Hematopoietic multipotent progenitor cell treated with erythropoietin and hydrocortisone succinate and interleukin-3 and kit ligand, for 17 days (in vitro differentiated cells): ENCODE measurements around the gene BLMH.
"Not testable (repeated sequence)": the region's sequence is repeated elsewhere in the genome, so short reads cannot be mapped to it uniquely, and the experiment has no call there.

ENCODE experiments used
- DNase-seq: peaks from one replicate; pipeline ENCODE4 v3.0.0-alpha.2; 2015; ENCODE audit warnings: low spot score

Gene BLMH

GRCh38 chr17:30248786-30249185 lies 43.0 kb downstream of the BLMH start:
- no peak for DNase-seq

DNA sequence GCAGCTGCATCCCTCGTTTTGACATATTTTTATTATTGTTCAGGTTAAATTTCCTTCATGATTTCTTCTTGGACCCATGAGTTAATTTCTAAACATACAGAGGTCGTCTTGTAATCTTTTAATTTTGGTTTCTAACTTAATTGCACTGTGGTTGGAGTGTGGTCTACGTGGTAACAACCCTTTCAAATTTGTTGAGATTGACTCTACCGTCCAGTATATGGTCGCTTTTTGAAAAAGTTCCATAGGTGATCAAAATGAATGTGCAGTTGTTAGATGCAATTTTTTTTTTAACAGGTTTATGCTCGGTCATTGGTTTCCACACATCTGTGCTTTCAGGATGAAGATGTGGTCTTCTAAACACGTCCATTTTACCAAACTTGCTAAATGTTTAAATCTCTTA lies 45.3 kb downstream of the BLMH start:
- DNase-seq = no peak

- DNase-seq = no peak
Measured at GRCh38 chr17:30244853-30245385, 46.8 kb downstream of the BLMH start.

GRCh38 chr17:30243568-30243967 lies 48.2 kb downstream of the BLMH start:
- DNase-seq = no peak

DNA sequence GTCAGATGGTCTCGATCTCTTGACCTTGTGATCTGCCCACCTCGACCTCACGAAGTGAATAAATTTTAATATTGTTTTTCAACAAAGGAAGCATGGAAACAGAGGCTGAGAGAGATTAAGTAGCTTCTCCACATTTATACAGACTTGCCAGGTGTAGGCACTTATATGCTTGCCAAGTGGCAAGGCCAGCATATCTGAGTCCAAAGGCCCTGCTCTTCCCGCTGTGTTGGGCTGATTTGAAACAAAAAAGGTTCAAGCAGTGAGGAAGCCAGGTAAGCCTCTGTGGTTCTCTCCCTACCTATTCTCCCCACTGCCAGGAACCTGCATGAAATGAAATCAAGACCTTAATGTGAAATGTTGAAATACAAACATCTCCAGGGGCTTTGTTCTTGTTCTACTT lies 48.7 kb downstream of the BLMH start:
- no peak for DNase-seq

- DNase-seq = no peak
Measured at GRCh38 chr17:30241051-30241450, 50.7 kb downstream of the BLMH start.

DNA sequence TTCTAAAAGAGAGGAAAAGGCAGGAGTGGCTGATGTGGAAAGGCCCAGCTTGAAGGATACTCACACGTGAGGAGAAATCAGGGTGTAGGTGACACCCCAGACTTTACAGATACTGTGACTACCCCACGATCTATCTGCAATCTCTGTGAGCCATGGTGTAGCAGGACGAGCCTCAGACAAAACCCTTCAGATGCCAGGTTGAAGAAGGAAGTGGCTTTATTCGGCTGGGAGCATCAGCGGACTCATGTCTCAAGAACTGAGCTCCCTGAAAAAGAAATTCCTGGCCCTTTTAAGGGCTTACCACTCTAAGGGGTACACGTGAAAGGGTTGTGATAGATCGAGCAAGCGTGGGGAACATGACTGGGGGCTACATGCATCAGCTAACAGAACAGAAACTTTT lies 51.6 kb downstream of the BLMH start:
- DNase-seq = no peak

DNA sequence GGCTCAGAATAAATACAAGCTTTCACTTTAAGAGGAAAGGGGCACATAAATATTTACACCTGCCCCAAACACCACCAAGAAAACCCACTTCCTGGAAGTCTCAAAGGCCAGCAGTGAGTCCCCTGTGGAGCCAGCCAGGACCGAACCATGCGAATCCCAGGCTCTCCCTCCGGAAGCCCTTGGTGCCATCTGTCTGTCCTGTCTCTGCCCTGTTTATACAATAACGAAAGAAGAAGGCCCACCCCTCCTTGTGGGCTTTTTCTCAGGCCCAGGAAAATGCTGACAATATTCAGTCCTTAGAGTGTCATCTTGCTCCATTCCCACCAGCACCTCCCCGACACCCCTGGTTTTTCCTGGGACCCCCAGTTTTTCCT lies 52.7 kb downstream of the BLMH start:
- DNase-seq = no peak

- DNase-seq = no peak
Measured at GRCh38 chr17:30238387-30239088, 53.2 kb downstream of the BLMH start.

DNA sequence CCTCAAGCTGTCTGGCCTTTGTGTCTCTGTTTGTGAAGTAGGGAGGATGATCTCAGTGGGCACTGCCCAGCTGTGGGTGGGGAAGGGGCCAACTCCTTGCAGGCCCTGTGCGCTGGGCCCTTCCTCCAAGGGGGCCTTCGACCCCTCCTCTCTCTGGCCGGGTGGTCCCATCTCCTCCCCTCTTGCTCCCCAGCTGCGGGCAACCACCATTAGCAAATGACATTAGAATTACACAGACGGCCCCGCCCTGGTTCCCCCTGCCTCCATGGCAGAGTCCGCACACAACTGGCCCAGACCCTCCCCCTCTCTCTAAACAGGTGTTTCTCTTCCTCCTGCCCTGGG lies 53.8 kb downstream of the BLMH start:
- DNase-seq = no peak

- no peak for DNase-seq
Measured at GRCh38 chr17:30237296-30238002, 54.3 kb downstream of the BLMH start.

DNA sequence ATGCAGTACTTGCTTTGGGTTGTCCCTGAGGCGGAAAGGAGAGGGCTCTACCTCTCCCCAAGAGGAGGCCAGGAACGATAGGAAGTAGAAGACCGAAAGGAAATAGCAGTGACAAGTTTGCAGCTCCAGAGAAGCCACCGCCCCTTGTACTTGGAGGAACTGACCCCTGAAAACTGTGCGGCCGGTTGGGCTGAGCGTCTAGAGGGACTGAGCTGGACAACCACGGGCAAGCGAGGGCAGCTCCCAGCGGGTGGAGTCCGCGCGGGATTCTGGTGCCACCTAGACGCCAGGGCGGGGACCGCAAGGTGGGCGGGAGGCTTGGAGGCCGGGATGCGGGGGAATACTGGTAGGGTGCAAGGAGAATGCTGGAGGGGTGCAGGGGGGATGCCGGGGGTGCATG lies 55.0 kb downstream of the BLMH start:
- no peak for DNase-seq

GRCh38 chr17:30236297-30236624 lies 55.5 kb downstream of the BLMH start:
- no peak for DNase-seq

DNA sequence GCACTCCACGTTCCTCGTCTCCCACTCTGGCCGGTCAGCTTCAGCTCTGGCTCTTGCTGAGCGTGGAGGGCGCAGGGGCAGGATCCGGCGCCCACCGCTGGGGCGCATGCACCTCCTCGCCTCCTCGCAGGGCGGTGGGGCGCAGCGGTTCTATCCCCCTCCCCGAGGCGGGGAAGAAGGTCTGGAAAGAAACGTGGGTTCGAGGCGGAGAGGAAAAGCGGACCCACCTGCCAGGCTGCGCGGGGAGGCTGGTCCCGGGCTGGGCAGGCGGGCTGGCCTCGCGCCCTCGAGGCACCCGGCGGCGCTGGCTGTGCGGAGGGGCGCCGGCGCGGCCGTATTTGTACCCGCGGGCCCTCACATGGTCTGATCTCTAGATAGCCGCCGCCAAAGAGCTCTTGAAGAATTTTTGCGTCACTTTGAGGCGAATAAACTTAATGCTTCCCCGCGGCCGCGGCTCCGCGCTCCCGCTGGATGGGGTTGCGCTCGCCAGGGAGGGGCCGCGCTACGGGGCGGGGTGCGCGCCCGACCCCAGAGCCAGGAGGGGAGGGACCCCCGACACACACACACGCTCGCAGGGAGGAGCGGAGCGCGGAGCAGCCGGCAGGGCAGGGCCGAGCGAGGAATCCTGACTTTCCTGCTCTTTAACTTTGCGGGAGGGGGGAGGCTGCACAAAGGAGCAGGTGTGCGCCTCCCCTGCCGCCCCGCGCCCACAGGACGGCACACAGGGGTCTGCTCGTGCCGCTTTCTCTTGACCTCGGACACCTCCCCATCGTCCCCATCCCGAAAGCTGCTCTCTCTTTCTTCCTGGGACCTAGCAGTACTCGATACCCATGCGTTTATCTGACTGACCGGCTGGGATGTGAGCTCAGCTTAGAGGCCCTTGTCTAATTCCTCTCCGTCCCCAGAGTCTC lies 56.1 kb downstream of the BLMH start, which contains the start of gene SLC6A4:
Gene SLC6A4, minus strand, starts transcription at position 312 of the 911 bp plus-strand sequence. CDS start 13,739 bp downstream, outside the sequence.
- DNase-seq = no peak

DNA sequence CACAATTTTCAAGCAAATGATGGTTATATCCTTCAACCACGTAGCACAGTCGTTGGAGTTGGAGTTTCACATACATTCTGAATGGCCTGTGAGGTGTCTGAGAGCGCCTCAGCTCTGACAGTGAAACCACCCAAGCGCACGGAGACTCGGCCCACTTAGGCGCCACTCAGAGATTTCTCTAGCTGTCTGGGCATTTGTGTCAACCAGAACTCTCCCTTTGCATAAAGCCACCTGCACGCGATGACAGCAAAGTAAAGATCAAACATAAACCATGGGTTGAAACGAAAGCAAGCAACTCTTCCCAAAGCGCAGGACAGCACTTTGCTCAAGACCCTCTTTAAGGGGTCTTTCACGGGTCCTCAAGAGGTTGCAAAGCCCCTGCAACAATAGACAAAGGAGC lies 56.8 kb downstream of the BLMH start:
- no peak for DNase-seq

DNA sequence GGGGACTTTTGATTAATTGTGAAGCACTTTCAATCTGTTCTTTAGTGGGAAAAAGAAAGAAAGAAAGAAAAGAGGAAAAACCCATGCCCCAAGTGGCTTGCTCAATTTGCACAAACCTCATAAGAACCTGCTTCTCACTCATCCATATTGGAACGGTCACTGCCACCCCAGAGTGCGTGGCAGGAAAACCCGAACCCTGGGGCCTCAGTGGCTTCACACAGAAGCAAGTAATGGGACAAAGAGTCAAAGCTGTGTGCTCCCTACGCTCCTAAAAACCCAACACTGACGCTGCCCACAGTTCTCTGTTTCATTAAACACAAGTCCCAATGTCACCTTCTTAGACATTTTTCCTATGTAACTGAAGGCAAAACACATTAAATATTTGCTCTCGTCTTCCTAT lies 57.4 kb downstream of the BLMH start:
- DNase-seq = no peak

DNA sequence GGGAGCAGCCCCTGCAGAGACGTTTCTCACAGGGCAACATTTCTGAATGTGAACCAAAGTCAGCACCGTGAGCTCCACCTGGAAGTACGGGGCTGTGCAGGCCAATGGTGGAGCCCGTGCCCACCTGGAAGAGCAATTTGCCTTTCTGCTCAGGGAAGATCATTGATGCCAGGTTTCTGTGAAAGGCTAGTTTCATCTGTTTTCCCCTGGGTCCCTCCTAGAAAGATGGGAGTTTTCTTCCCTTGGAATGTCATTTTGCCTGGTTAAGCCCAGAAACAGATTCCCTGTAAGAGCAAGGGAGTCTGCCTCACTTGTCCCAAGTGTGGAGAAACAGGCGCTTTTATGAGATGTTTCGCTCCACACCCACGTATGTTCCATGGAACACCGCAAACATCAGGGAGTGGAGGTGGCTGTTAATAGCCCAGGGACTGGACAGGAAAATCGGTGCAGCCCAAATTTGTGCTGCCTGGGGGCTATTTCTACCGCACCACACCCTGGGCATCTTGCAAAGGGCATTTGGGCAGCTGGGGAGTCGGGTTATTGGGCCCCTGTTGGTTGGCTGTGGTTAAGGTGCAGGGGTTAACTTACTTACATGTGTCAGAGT lies 58.8 kb downstream of the BLMH start:
- no peak for DNase-seq

DNA sequence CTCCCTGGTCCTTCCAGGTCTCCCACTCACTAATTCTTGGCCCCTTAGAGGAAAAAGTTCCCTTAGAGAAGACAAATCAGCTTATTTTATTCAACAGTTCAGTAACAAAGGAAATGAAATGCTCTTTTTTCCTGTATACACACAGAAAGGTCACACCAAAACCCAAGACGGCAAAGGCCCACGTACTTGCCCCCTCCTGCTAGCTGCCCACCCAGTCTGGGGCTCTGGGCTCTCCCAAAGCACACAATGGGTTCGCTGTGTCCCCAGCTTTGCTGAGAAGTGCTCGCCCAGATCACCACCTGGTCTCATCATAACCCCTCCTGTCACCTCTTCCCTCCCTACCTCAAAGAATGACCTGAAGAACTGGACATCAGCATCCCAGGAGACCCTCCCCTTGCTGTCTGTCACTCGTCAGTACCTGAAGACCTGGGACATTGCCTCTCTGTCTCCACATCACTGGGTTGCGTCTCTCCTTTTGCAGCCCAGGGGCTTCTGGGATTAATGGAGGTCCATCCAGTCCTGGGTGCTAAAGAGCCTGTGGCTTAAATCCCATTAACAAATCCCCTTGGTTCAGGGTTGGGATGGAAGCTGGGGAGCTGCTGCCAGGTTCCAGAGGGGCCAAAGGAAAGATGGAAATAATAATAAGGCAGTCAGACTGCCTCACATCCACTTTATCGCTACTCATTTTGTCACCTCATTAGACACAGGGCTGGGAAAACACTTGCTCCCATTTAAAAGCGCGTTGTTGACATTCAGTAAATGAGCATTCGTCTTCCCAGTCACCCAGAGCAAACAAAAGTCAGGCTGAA lies 59.5 kb downstream of the BLMH start:
- DNase-seq = no peak

GRCh38 chr17:30230596-30231125 lies 61.1 kb downstream of the BLMH start:
- no peak for DNase-seq

- not testable (repeated sequence) for DNase-seq
Measured at GRCh38 chr17:30230009-30230408, 61.7 kb downstream of the BLMH start.

DNA sequence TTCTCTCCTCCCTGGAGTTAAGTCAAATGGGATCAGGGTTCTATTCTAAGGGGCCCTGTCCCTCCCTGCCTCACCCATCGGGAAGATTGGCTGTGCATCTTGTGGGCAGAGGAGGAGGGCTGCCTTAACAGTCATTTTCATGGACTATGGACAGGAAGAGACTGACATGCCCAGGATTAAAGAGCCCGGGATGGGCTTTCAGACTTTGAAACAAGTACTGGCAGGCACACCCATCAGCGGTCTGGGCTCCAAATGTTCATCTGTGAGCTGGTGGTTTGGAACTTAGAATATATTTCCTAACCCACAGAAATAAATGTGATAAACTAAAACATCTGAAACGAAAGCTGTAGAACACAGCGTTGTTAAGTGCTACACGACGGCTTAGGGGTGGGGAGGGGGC lies 62.7 kb downstream of the BLMH start:
- no peak for DNase-seq
